HG02588 (cell line): Measurements from ENCODE around the gene DGCR6L.
"Not testable (repeated sequence)": the region's sequence is repeated elsewhere in the genome, so short reads cannot be mapped to it uniquely, and the experiment has no call there.

Experiments
- ATAC-seq: cut with Tn5 transposase; IDR thresholded peaks from one replicate; pipeline ENCODE4 v1.9.1; 2021; ENCODE audit warnings: mild to moderate bottlenecking, moderate library complexity; ENCODE audit not compliant: unreplicated experiment

Gene DGCR6L

DNA sequence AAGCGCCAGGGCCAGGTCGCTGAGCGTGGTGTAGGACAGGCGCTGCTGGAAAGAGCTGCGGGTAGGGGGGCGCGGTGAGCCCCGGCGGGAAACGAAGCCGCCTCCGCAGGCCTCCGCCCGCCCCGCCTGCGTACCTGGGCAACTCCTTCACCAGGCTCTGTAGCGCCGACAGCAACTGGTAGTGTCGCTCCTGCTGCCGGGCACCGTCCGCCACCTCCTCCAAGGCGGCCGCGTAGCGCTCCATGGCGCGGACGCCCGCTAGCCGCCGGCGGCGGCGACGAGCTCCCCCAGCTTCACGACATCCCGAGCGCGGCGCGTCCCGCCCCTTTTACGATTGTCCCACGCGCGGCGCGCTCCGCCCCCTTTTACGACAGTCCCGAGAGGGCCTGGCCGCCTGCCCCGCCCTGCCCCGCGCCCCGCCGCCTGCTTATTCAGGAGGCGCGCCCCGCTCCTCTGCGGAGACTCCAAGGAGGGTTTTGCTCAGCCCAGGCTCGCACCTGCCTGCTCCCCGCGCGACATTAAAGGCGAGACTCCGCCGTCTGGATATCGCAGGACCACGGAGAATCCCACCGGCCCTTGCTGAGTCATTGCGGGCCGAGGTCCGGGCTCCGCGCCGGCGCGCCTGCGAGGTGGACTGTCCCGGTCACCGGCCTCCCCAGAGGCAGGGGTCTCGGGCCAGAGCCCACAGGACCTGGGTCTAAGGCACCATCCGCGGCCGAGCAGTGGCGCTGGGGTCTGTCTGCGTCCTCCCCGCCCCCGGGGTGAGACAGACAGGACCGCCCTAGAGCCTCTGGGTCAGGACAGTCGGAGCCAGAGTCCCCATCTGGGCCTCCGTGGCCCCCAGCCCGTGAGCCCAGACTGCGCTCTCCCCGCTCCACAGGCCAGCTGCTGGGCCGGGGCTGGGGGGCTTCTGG, at the start of gene DGCR6L:
TSS of gene DGCR6L (minus strand) at position 316 of the 914 bp plus-strand sequence. CDS start at position 244, 72 bp downstream.
- ATAC-seq: peak; percentile 61

GRCh38 chr22:20368875-20369274, 49.0 kb upstream of the DGCR6L start:
- ATAC-seq: not testable (repeated sequence)

DNA sequence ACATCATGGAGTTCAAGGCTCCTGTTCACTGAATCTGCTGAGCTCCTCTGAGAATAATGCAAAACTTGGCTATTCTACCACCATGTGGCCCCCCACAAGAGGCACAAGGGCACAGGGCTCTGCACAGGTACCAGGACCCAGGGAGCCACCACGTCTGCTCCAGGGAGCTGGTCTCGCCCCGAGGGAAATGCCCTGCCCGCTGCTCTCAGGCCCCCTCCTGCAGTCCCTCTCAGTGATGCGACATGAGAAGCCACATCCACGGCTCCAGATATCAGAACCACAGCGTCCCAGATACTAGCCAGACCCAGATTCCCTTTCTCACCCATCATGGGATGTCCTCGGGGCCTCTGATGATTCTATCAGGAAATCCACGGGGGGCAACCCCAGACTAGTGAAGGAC, 47.0 kb upstream of the DGCR6L start:
- ATAC-seq: not testable (repeated sequence)

GRCh38 chr22:20364335-20365260, 44.7 kb upstream of the DGCR6L start:
- not testable (repeated sequence) for ATAC-seq

- ATAC-seq: not testable (repeated sequence)
Observed at GRCh38 chr22:20362403-20362802, 42.5 kb upstream of the DGCR6L start.

- ATAC-seq: not testable (repeated sequence)
Observed at GRCh38 chr22:20361752-20362229, 41.9 kb upstream of the DGCR6L start.

DNA sequence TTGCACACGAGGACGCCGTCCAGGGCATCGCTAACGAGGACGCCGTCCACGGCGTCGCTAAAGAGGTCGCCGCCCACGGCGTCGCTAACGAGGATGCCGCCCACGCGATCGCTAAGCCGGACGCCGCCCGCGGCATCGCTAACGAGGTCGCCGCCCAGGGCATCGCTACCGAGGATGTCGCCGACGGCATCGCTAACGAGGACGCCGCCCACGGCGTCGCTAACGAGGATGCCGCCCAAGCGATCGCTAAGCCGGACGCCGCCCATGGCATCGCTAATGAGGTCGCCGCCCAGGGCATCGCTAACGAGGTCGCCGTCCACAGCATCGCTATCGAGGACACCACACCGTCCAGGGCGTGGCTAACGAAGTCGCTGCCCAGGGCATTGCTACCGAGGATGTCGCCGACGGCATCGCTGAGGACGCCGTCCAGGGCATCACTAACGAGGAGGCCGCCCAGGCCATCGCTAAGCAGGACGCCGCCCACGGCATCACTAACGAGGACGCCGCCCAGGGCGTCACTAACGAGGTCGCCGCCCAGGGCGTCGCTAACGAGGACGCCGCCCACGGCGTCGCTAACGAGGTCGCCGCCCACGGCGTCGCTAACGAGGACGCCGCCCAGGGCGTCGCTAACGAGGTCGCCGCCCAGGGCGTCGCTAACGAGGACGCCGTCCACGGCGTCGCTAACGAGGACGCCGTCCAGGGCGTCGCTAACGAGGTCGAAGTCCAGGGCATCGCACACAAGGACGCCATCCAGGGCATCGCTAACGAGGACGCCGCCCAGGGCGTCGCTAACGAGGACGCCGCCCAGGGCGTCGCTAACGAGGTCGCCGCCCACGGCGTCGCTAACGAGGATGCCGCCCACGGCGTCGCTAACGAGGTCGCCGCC, 41.2 kb upstream of the DGCR6L start:
- not testable (repeated sequence) for ATAC-seq

GRCh38 chr22:20360261-20360660, 40.4 kb upstream of the DGCR6L start:
- not testable (repeated sequence) for ATAC-seq

DNA sequence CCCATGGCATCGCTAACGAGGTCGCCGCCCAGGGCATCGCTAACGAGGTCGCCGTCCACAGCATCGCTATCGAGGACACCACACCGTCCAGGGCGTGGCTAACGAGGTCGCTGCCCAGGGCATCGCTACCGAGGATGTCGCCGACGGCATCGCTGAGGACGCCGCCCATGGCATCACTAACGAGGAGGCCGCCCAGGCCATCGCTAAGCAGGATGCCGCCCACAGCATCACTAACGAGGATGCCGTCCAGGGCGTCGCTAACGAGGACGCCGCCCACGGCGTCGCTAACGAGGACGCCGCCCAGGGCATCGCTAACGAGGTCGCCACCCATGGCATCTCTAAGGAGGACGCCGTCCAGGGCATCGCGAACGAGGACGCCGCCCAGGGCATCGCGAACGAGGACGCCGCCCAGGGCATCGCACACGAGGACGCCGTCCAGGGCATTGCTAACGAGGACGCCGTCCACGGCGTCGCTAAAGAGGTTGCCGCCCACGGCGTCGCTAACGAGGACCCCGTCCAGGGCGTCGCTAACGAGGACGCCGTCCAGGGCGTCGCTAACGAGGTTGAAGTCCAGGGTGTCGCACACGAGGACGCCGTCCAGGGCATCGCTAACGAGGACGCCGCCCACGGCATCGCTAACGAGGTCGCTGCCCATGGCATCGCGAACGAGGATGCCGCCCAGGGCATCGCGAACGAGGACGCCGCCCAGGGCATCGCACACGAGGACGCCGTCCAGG, 38.8 kb upstream of the DGCR6L start:
- not testable (repeated sequence) for ATAC-seq

DNA sequence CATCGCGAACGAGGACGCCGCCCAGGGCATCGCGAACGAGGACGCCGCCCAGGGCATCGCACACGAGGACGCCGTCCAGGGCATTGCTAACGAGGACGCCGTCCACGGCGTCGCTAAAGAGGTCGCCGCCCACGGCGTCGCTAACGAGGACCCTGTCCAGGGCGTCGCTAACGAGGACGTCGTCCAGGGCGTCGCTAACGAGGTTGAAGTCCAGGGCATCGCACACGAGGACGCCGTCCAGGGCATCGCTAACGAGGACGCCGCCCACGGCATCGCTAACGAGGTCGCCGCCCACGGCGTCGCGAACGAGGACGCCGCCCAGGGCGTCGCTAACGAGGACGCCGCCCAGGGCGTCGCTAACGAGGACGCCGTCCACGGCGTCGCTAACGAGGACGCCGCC, 38.1 kb upstream of the DGCR6L start:
- ATAC-seq: not testable (repeated sequence)

- ATAC-seq: not testable (repeated sequence)
Observed at GRCh38 chr22:20356906-20357305, 37.0 kb upstream of the DGCR6L start.

DNA sequence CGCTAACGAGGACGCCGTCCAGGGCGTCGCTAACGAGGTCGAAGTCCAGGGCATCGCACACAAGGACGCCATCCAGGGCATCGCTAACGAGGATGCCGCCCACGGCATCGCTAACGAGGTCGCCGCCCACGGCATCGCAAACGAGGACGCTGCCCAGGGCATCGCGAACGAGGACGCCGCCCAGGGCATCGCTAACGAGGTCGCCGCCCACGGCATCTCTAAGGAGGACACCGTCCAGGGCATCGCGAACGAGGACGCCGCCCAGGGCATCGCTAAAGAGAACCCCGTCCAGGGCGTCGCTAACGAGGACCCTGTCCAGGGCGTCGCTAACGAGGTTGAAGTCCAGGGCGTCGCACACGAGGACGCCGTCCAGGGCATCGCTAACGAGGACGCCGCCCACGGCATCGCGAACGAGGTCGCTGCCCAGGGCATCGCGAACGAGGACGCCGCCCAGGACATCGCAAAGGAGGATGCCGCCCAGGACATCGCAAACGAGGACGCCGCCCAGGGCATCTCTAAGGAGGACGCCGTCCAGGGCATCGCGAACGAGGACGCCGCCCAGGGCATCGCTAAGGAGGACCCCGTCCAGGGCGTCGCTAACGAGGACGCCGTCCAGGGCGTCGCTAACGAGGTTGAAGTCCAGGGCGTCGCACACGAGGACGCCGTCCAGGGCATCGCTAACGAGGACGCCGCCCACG, 36.2 kb upstream of the DGCR6L start:
- ATAC-seq: not testable (repeated sequence)

- no peak for ATAC-seq
Observed at GRCh38 chr22:20354238-20354975, 34.5 kb upstream of the DGCR6L start.

GRCh38 chr22:20352536-20352935, 32.7 kb upstream of the DGCR6L start:
- not testable (repeated sequence) for ATAC-seq

DNA sequence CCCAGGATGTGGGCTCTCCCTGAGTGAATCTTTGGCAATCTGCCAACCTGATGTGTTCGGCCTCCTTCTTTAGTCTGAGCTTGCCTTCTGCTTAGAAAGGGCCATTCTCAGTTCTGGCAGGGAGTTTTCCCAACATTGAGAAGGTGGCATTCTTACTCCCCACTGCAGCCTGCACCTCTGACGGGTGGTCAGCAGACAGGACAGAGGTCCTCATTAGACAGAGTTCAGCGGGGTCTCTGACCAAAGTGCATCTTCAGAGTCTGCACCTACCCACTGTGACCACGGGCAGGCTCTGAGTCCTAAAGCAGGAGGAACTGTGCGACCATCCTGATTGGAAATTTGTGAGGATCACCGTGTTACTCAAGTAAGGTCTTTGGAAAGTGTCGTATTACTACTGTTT, 26.7 kb upstream of the DGCR6L start:
- ATAC-seq: not testable (repeated sequence)

DNA sequence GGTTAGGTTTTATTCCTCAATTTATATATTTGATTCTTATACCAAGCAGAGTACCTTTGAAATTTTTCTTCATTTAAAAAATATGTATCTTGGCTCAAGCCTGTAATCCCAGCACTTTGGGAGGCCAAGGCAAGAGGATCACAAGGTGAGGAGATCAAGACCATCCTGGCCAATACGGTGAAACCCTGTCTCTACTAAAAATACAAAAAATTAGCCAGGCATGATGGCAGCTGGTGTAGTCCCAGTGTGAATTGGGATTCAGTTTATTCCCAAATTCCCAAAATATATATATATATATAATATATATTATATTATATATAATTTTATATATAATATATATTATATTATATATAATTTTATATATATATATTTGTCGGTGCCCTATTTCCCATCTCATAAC, 18.4 kb upstream of the DGCR6L start:
- not testable (repeated sequence) for ATAC-seq

GRCh38 chr22:20337807-20338206, 17.9 kb upstream of the DGCR6L start:
- ATAC-seq: not testable (repeated sequence)

GRCh38 chr22:20336561-20336960, 16.7 kb upstream of the DGCR6L start:
- ATAC-seq: not testable (repeated sequence)
